WTC11 (cell line): ENCODE measurements around the gene IQSEC1.

ENCODE experiments used
- CBFB ChIP-seq: sonication (generic); formaldehyde crosslinking; IDR thresholded peaks from 2 replicates; pipeline ENCODE4 v1.8.1; 2022; ENCODE audit warnings: mild to moderate bottlenecking, low read depth, missing genetic modification reagents
- CTCF ChIP-seq: fragments of 200-600 bp; IDR thresholded peaks from 2 replicates; pipeline ENCODE4 v1.8.0; 2022; ENCODE audit warnings: antibody characterized with exemption
- E2F5 ChIP-seq: sonication (generic); formaldehyde crosslinking; IDR thresholded peaks from 2 replicates; pipeline ENCODE4 v1.8.1; 2022; ENCODE audit warnings: mild to moderate bottlenecking, moderate library complexity, missing genetic modification reagents
- IRF2 ChIP-seq: sonication (generic); formaldehyde crosslinking; IDR thresholded peaks from 2 replicates; pipeline ENCODE4 v1.8.0; 2022; ENCODE audit warnings: low read depth, missing genetic modification reagents, borderline replicate concordance
- JUN ChIP-seq: sonication (generic); formaldehyde crosslinking; IDR thresholded peaks from 2 replicates; pipeline ENCODE4 v1.8.0; 2023; ENCODE audit warnings: mild to moderate bottlenecking, missing genetic modification reagents
- TCF7 ChIP-seq: sonication (generic); formaldehyde crosslinking; IDR thresholded peaks from 2 replicates; pipeline ENCODE4 v1.8.0; 2022; ENCODE audit warnings: mild to moderate bottlenecking, low read depth, missing genetic modification reagents, moderate library complexity
- USF2 ChIP-seq: sonication (generic); formaldehyde crosslinking; IDR thresholded peaks from 2 replicates; pipeline ENCODE4 v1.8.1; 2023; ENCODE audit warnings: mild to moderate bottlenecking, missing genetic modification reagents, moderate library complexity

GRCh38 chr3:13027154-13027553 lies 46.1 kb downstream of the IQSEC1 start:
- TF ChIP-seq CTCF (0 out of 2 replicates have a peak, but pooled peaks have one; percentile 26), IRF2 (no peak), CBFB (CRISPR knock-in tag) (no peak), E2F5 (no peak), JUN (no peak), USF2 (CRISPR knock-in tag) (no peak), TCF7 (CRISPR knock-in tag) (no peak)
